Liver (tissue), 9 donors: Measurements from ENCODE around the gene KIAA1191. TPM values are rescaled to one million over a fixed set of nuclear protein-coding genes. Genes with fewer than 3 reads are reported as not detected.

ENCODE experiments used
- DNase-seq: peaks from one replicate; pipeline ENCODE4 v3.0.0-alpha.2; 2017; ENCODE audit warnings: low spot score
- H3K27ac ChIP-seq, 2 donors: one replicate each; pipeline ENCODE4 v1.7.0; 2013; ENCODE audit warnings: inconsistent platforms in 2 of 2, low read length in 2 of 2, control low read depth in 1 of 2, low read depth in 1 of 2, mild to moderate bottlenecking in 1 of 2
- H3K27me3 ChIP-seq, 4 donors: one replicate each; pipeline versions ENCODE4 v1.6.1 to v1.7.0; 2013; ENCODE audit warnings: low read length in 3 of 4, inconsistent platforms in 1 of 4, mild to moderate bottlenecking in 1 of 4, moderate library complexity in 1 of 4; ENCODE audit not compliant: control insufficient read depth in 4 of 4, insufficient read depth in 4 of 4
- H3K36me3 ChIP-seq, 4 donors: one replicate each; pipeline versions ENCODE4 v1.6.1 to v1.7.0; 2013; ENCODE audit warnings: low read length in 3 of 4, mild to moderate bottlenecking in 3 of 4, low read depth in 1 of 4, moderate library complexity in 1 of 4; ENCODE audit not compliant: control insufficient read depth in 4 of 4, insufficient read depth in 3 of 4
- H3K4me1 ChIP-seq, 4 donors: one replicate each; pipeline versions ENCODE4 v1.6.1 to v1.7.0; 2013; ENCODE audit warnings: low read length in 3 of 4, mild to moderate bottlenecking in 3 of 4, moderate library complexity in 1 of 4; ENCODE audit not compliant: control insufficient read depth in 4 of 4, insufficient read depth in 4 of 4
- H3K4me3 ChIP-seq, 3 donors: one replicate each; pipeline versions ENCODE4 v1.6.1 to v1.7.0; 2013; ENCODE audit warnings: low read length in 3 of 3, control low read depth in 1 of 3, low read depth in 1 of 3, mild to moderate bottlenecking in 1 of 3
- H3K9ac ChIP-seq, 2 donors: one replicate each; pipeline ENCODE4 v1.7.0; 2013; ENCODE audit warnings: low read length in 2 of 2, mild to moderate bottlenecking in 2 of 2, moderate library complexity in 2 of 2, control low read depth in 1 of 2, low read depth in 1 of 2
- H3K9me3 ChIP-seq, 4 donors: one replicate each; pipeline versions ENCODE4 v1.6.1 to v1.7.0; 2013; ENCODE audit warnings: low read length in 3 of 4; ENCODE audit not compliant: control insufficient read depth in 4 of 4
- ATF3 ChIP-seq: IDR thresholded peaks from 2 replicates; pipeline ENCODE4 v1.6.1; 2016; ENCODE audit warnings: antibody characterized with exemption
- EGR1 ChIP-seq, 2 donors: IDR thresholded peaks; 2 replicates each; pipeline ENCODE4 v1.6.1; 2016 to 2018; ENCODE audit warnings: antibody characterized with exemption in 2 of 2, low read depth in 2 of 2
- FOXA1 ChIP-seq: IDR thresholded peaks from 2 replicates; pipeline ENCODE4 v1.6.1; 2016; ENCODE audit warnings: antibody characterized with exemption
- FOXA2 ChIP-seq: IDR thresholded peaks from 2 replicates; pipeline ENCODE4 v1.6.1; 2016; ENCODE audit warnings: antibody characterized with exemption
- GABPA ChIP-seq, 2 donors: IDR thresholded peaks in 1 of 2; conservative IDR thresholded peaks in 1 of 2; 2 replicates each; pipeline ENCODE4 v1.6.1; 2016; ENCODE audit warnings: antibody characterized with exemption in 2 of 2, mild to moderate bottlenecking in 1 of 2, moderate library complexity in 1 of 2
- JUND ChIP-seq, 2 donors: IDR thresholded peaks; 2 replicates each; pipeline ENCODE4 v1.6.1; 2016; ENCODE audit warnings: antibody characterized with exemption in 2 of 2
- NR2F2 ChIP-seq: IDR thresholded peaks from 2 replicates; pipeline ENCODE4 v1.6.1; 2016; ENCODE audit warnings: antibody characterized with exemption
- REST ChIP-seq: IDR thresholded peaks from 2 replicates; pipeline ENCODE4 v1.6.1; 2016; ENCODE audit warnings: antibody characterized with exemption, mild to moderate bottlenecking
- RXRA ChIP-seq, 2 donors: IDR thresholded peaks; 2 replicates each; pipeline ENCODE4 v1.6.1; 2017 to 2018; ENCODE audit warnings: antibody characterized with exemption in 2 of 2, mild to moderate bottlenecking in 1 of 2
- SP1 ChIP-seq: IDR thresholded peaks from 2 replicates; pipeline ENCODE4 v1.6.1; 2018; ENCODE audit warnings: antibody characterized with exemption, mild to moderate bottlenecking
- TAF1 ChIP-seq: conservative IDR thresholded peaks from 2 replicates; pipeline ENCODE4 v1.6.1; 2016; ENCODE audit warnings: antibody characterized with exemption, mild to moderate bottlenecking
- YY1 ChIP-seq: IDR thresholded peaks from 2 replicates; pipeline ENCODE4 v1.6.1; 2016; ENCODE audit warnings: antibody characterized with exemption, mild to moderate bottlenecking
- WGBS: extraction: QIAGEN DNeasy Blood & Tissue Kit; methylation state at CpG from one replicate; pipeline ENCODE4 v1.1.7; 2013; 5-methylcytosine and 5-hydroxymethylcytosine counted together
- polyA plus RNA-seq, 2 donors: library from polyadenylated mRNA; stranded (reverse) in 1 of 2; unstranded in 1 of 2; fragments of 200-250 nt in 1 of 2; fragments of >200 nt in 1 of 2; fragmentation: Nextera tagmentation in 1 of 2; extraction: Ambion mirVana in 1 of 2; gene quantifications; one replicate each; pipeline versions ENCODE4 v1.2.1 to v1.2.3, GENCODE V29; 2013 to 2015
- total RNA-seq, 2 donors: library from RNA; depleted of rRNA; stranded (reverse); fragments of >200 nt; gene quantifications; one replicate each; pipeline ENCODE4 v1.2.3, GENCODE V29; 2014
- TF ChIP-seq, protein P1 (sequence below): IDR thresholded peaks from 2 replicates; pipeline ENCODE4 v1.6.1; 2016; ENCODE audit warnings: antibody characterized with exemption
- TF ChIP-seq, protein P2 (sequence below): fragments of 150-350 bp; IDR thresholded peaks from 2 replicates; pipeline ENCODE4 v1.5.1; 2017; ENCODE audit warnings: improper control_type of control experiment, low read depth, low read length; ENCODE audit not compliant: missing input control
- donor health status: healthy.
- donor health status: healthy.
- donor health status: healthy.
- donor health status: healthy.
- donor health status: healthy.

Gene KIAA1191
- total and polyA plus RNA-seq, 4 donors: 25.7 to 37.2 (median 31.4) TPM

- Histone ChIP-seq H3K4me1 (peaks cover 5 to 20% (median 14%) of the 10 kb centered on the region in 4 donors), H3K9ac (no peak overlapping the region), H3K36me3 (peaks cover 10 to 53% (median 23%) of the 10 kb centered on the region in 4 donors), H3K27ac (no peak overlapping the region), H3K9me3 (no peaks in the 10 kb centered on the region), H3K27me3 (no peaks in the 10 kb centered on the region), H3K4me3 (no peak overlapping the region)
- no peak for DNase-seq
- TF ChIP-seq ATF3: no peak
- TF ChIP-seq, protein P1, sequence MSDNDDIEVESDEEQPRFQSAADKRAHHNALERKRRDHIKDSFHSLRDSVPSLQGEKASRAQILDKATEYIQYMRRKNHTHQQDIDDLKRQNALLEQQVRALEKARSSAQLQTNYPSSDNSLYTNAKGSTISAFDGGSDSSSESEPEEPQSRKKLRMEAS: no peak
- TF ChIP-seq JUND (IDR thresholded peaks at IDR 0.05): no peak
- no peak for TF ChIP-seq RXRA (IDR thresholded peaks at IDR 0.05)
- no peak for TF ChIP-seq YY1
- no peak for TF ChIP-seq NR2F2
- TF ChIP-seq FOXA2: no peak
- TF ChIP-seq, protein P2, sequence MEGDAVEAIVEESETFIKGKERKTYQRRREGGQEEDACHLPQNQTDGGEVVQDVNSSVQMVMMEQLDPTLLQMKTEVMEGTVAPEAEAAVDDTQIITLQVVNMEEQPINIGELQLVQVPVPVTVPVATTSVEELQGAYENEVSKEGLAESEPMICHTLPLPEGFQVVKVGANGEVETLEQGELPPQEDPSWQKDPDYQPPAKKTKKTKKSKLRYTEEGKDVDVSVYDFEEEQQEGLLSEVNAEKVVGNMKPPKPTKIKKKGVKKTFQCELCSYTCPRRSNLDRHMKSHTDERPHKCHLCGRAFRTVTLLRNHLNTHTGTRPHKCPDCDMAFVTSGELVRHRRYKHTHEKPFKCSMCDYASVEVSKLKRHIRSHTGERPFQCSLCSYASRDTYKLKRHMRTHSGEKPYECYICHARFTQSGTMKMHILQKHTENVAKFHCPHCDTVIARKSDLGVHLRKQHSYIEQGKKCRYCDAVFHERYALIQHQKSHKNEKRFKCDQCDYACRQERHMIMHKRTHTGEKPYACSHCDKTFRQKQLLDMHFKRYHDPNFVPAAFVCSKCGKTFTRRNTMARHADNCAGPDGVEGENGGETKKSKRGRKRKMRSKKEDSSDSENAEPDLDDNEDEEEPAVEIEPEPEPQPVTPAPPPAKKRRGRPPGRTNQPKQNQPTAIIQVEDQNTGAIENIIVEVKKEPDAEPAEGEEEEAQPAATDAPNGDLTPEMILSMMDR: no peak
- no peak for TF ChIP-seq TAF1
- no peak for TF ChIP-seq GABPA (IDR thresholded peaks at IDR 0.05 in 1 of 2, conservative IDR thresholded peaks at IDR 0.05 in 1 of 2)
- TF ChIP-seq EGR1 (IDR thresholded peaks at IDR 0.05; ENCODE audit: low read depth in 2 of 2): no peak
- no peak for TF ChIP-seq SP1
- WGBS: 93% methylated on average over 15 of the region's 15 CpGs
Measured at GRCh38 chr5:176383248-176383905, 21.8 kb upstream of the KIAA1191 start.

- Histone ChIP-seq H3K36me3 (peaks cover 10 to 53% (median 23%) of the 10 kb centered on the region in 4 donors), H3K9ac (no peak overlapping the region), H3K27me3 (no peaks in the 10 kb centered on the region), H3K4me3 (no peak overlapping the region), H3K4me1 (peaks cover 5 to 14% (median 13%) of the 10 kb centered on the region in 4 donors), H3K27ac (no peak overlapping the region), H3K9me3 (no peaks in the 10 kb centered on the region)
- TF ChIP-seq NR2F2: no peak
- TF ChIP-seq REST: no peak
- TF ChIP-seq, protein P2: no peak
- TF ChIP-seq FOXA2: no peak
- TF ChIP-seq ATF3: no peak
- TF ChIP-seq EGR1 (IDR thresholded peaks at IDR 0.05; ENCODE audit: low read depth in 2 of 2): no peak
- TF ChIP-seq SP1: no peak
- no peak for TF ChIP-seq RXRA (IDR thresholded peaks at IDR 0.05)
- no peak for TF ChIP-seq TAF1
- no peak for TF ChIP-seq FOXA1
- TF ChIP-seq, protein P1: no peak
- no peak for TF ChIP-seq GABPA (IDR thresholded peaks at IDR 0.05 in 1 of 2, conservative IDR thresholded peaks at IDR 0.05 in 1 of 2)
- no peak for DNase-seq
- WGBS: 93% methylated on average over 3 of the region's 3 CpGs
Measured at GRCh38 chr5:176382721-176383120, 21.2 kb upstream of the KIAA1191 start.
